Pancreas (tissue), 10 donors: ENCODE measurements around the gene COL4A6. TPM values are rescaled to one million over a fixed set of nuclear protein-coding genes. Genes with fewer than 3 reads are reported as not detected.
A peak's percentile ranks its signal among the peaks of the same experiment; 100 is the strongest.

Source experiments
- ATAC-seq, 4 donors: fragments of 200-7000 bp; cut with Tn5 transposase; one replicate each; pipeline versions ENCODE4 v1.8.0 to v1.9.1; 2020; ENCODE audit warnings: mild to moderate bottlenecking in 4 of 4, moderate library complexity in 4 of 4
- DNase-seq, 6 donors: peaks; one replicate each; pipeline ENCODE4 v3.0.0-alpha.2; 2020
- FAIRE-seq: peaks from 2 replicates; lab custom pipeline; 2012; peaks lifted over from hg19 to GRCh38; lab: Jason Lieb, UNC
- H3K27ac ChIP-seq, 4 donors: fragments of 200-600 bp; sonication (generic); 1 replicate in 3 of 4; 2 replicates in 1 of 4; pipeline versions ENCODE4 v1.5.0 to v1.8.0; 2020
- H3K27me3 ChIP-seq, 4 donors: fragments of 200-600 bp; one replicate each; pipeline ENCODE4 v1.8.0; 2021
- H3K36me3 ChIP-seq, 3 donors: fragments of 200-600 bp; sonication (generic) in 1 of 3; one replicate each; pipeline versions ENCODE4 v1.5.0 to v1.8.0; 2020 to 2021
- H3K4me1 ChIP-seq, 3 donors: fragments of 200-600 bp; one replicate each; pipeline ENCODE4 v1.8.0; 2021
- H3K4me3 ChIP-seq, 4 donors: fragments of 200-600 bp; sonication (generic) in 2 of 4; one replicate each; pipeline versions ENCODE4 v1.5.0 to v1.8.0; 2020 to 2021
- H3K9me3 ChIP-seq, 4 donors: fragments of 200-600 bp; one replicate each; pipeline ENCODE4 v1.8.0; 2021
- WGBS, 2 donors: extraction: QIAGEN DNeasy Blood & Tissue Kit; methylation state at CpG; one replicate each; pipeline ENCODE4 v1.1.7; 2013; 5-methylcytosine and 5-hydroxymethylcytosine counted together
- intact Hi-C, 3 donors: fragments of 100-400 bp; cut with DNase I; formaldehyde crosslinking; loops; one replicate each; pipeline versions ENCODE4 v1.11.1 to v1.14.2; 2022
- polyA plus RNA-seq, 2 donors: library from polyadenylated mRNA; stranded (reverse); fragments of 200-250 nt; gene quantifications; one replicate each; pipeline ENCODE4 v1.2.3, GENCODE V29; 2013
- total RNA-seq, 6 donors: library from RNA; stranded (reverse); fragmentation: NEBNext Ultra II Directional in 4 of 6; extraction: Animal tissue kit (Norgen Biotek cat#: 25700) in 4 of 6; gene quantifications; one replicate each; pipeline versions ENCODE4 v1.2.1 to v1.2.4, GENCODE V29; 2021 to 2023
- TF ChIP-seq, protein P1 (sequence below), 4 donors: fragments of 200-600 bp; sonication (generic) in 3 of 4; IDR thresholded peaks; one replicate each; pipeline versions ENCODE4 v1.5.0 to v1.8.0; 2021; ENCODE audit warnings: antibody characterized with exemption in 4 of 4
- donor health status: healthy with polysubstance abuse.
- donor health status: DM: no; HTN: no; CAD: no; lungs with moderate emphysema.
- donor health status: DM: no; HTN: no; CAD: no.
- donor health status: control.
- donor health status: control.
- donor health status: Bipolar disorder and iron deficiency.
- donor health status: DM: yes; HTN: yes; CAD: no.
- donor health status: DM: no; HTN: no; CAD: no.
- donor health status: DM: no; HTN: no; CAD: no.
- donor health status: DM: yes; HTN: yes; CAD: no.

COL4A6 gene
- total and polyA plus RNA-seq, 8 donors, result 0.06 to 0.25 (median 0.10) TPM; not detected in 2

DNA sequence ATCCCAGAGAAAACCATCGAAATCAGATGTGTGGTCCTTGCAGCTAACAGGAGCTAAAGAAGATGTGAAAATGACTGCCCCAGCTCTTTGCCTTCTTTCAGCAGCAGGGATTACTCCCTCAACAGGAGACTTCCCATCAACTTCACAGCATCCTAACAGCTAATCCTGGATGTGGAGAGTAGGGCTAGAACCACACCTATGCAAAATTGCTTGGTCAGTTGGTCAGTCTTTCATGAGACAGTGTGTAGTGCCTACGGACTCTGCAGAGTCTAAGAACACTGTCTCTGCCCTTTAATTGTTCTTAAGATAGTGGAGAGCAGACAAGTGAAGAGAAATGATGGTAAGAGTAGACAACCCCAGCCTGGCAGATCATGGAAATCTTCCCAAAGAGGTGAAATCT lies 133.5 kb downstream of the COL4A6 start:
- H3K27ac ChIP-seq, result no peak overlapping the region
- intact Hi-C loops, result no loop called here
- WGBS, 2 donors, result 39 to 51% methylated on average over 2 of the region's 2 CpGs
- FAIRE-seq, result no peak
- no peaks in the 10 kb centered on the region for H3K9me3 ChIP-seq
- DNase-seq, result no peak
- peaks cover 0 to 6% (median 0%) of the 10 kb centered on the region in 4 donors for H3K27me3 ChIP-seq
- H3K4me3 ChIP-seq, result no peak overlapping the region
- no peaks in the 10 kb centered on the region for H3K36me3 ChIP-seq
- ATAC-seq, result no peak
- H3K4me1 ChIP-seq, result no peaks in the 10 kb centered on the region
- TF ChIP-seq, protein P1, sequence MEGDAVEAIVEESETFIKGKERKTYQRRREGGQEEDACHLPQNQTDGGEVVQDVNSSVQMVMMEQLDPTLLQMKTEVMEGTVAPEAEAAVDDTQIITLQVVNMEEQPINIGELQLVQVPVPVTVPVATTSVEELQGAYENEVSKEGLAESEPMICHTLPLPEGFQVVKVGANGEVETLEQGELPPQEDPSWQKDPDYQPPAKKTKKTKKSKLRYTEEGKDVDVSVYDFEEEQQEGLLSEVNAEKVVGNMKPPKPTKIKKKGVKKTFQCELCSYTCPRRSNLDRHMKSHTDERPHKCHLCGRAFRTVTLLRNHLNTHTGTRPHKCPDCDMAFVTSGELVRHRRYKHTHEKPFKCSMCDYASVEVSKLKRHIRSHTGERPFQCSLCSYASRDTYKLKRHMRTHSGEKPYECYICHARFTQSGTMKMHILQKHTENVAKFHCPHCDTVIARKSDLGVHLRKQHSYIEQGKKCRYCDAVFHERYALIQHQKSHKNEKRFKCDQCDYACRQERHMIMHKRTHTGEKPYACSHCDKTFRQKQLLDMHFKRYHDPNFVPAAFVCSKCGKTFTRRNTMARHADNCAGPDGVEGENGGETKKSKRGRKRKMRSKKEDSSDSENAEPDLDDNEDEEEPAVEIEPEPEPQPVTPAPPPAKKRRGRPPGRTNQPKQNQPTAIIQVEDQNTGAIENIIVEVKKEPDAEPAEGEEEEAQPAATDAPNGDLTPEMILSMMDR (IDR thresholded peaks at IDR 0.05), result no peak

DNA sequence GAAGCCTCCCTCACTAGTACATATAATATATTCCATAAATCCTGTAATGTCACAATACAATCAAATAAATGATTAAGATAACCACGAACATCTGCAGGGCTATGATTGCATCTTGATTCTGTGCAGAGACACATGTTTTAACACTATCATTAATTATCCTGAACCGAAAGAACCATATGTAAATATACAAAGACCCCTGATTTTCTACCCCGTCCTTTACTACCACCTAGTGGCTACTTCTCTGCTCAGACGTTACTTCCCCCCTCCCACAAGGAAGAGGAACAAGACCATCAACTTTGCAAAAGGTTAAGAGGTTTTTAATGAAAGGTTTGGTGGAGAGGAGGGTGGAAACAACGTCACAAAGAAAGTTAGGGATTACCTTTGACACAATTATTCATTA lies 134.0 kb downstream of the COL4A6 start:
- H3K9me3 ChIP-seq, result no peaks in the 10 kb centered on the region

DNA sequence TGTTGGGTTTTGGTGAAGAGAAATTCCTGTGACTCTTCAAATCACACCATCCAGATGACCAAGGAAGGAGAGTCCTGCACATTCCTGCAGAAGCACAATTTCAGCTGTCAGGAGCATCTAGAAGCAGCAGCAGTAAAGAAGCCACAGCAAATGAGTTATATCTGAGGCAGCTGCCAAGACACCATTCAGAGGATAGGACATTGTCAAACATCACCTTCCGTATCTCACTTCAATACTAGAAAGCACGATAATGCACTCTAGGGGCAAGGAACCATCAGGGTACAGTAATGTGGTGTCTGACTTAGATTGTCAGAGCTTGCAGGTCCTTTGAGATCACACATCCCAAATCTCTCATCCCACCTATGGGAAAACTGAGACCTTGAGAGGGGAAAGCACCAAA lies 134.5 kb downstream of the COL4A6 start:
- 72 to 76% methylated on average over 2 of the region's 2 CpGs for WGBS, 2 donors
- intact Hi-C loops, result no loop called here
- Histone ChIP-seq H3K4me3 (no peak overlapping the region), H3K4me1 (no peaks in the 10 kb centered on the region), H3K27ac (no peak overlapping the region), H3K27me3 (peaks cover 0 to 6% (median 0%) of the 10 kb centered on the region in 4 donors), H3K9me3 (no peaks in the 10 kb centered on the region), H3K36me3 (no peaks in the 10 kb centered on the region)
- FAIRE-seq (no peak), ATAC-seq (no peak), DNase-seq (no peak)
- TF ChIP-seq, protein P1 (IDR thresholded peaks at IDR 0.05), result no peak

More for the DNA sequence above, 134.0 kb downstream of the COL4A6 start:
- intact Hi-C loops, result no loop called here
- 4 to 6% methylated on average over 5 of the region's 5 CpGs for WGBS, 2 donors
- TF ChIP-seq, protein P1 (IDR thresholded peaks at IDR 0.05), result no peak
- H3K27ac ChIP-seq, result no peak overlapping the region
- H3K27me3 ChIP-seq, result peaks cover 0 to 6% (median 0%) of the 10 kb centered on the region in 4 donors
- ATAC-seq (no peak), DNase-seq (no peak), FAIRE-seq (peak; percentile 9)
- no peaks in the 10 kb centered on the region for H3K4me1 ChIP-seq
- H3K36me3 ChIP-seq, result no peaks in the 10 kb centered on the region
- no peak overlapping the region for H3K4me3 ChIP-seq

DNA sequence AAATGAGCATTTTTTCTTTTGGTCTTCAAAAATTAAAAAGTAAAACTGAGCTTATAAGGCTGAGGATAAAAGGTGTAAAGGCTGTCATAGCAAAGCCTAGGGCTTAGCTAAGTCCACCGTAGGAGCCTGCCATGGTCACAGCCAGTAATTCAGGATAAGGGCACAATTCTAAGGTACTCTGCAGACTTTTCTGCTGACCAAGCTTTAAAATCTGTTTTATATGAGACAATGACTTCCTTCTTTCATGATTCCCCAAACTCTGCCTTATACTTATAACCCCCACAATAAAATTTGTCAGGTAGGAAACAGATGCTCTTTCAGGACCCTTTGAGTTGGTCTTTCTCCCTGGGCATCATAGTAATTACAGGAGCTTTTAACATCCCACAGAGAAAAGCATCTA lies 138.5 kb downstream of the COL4A6 start:
- no peak for DNase-seq
- Histone ChIP-seq H3K27ac (no peak overlapping the region), H3K36me3 (no peaks in the 10 kb centered on the region), H3K4me3 (no peak overlapping the region), H3K27me3 (peaks cover 0 to 22% (median 0%) of the 10 kb centered on the region in 4 donors), H3K4me1 (no peaks in the 10 kb centered on the region), H3K9me3 (no peaks in the 10 kb centered on the region)
- FAIRE-seq, result no peak
- WGBS, 2 donors, result 71 to 88% methylated on average over 1 of the region's 1 CpG
- TF ChIP-seq, protein P1 (IDR thresholded peaks at IDR 0.05), result no peak
- ATAC-seq, result no peak
- intact Hi-C loops, result no loop called here

DNA sequence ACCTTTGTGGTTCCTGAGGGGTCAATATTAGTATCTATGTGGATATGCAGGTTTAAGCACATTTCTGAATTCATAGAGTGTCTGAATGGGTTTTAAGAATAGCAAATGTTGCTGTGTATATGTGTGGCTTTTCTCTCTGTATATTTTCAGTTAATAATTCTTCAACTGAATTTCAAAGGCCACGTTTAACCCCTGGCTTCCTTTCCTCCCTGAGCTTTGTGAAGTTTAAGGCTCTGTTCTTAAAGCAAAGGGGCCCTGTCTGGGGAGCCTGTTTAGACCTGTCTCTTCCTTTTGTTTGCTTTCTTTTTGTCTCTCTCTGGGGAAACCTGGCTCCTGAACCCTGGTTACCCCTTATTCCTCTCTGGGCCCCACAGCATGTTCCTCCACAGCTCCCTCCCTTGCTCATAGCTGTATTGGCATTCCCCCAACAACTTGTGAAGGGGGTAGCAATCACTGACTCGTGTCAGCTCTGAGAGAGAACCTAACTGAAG lies 139.1 kb downstream of the COL4A6 start:
- no peaks in the 10 kb centered on the region for H3K4me1 ChIP-seq
- intact Hi-C loops, result no loop called here
- WGBS, 2 donors, result 11 to 13% methylated on average over 2 of the region's 2 CpGs
- DNase-seq, result no peak
- no peaks in the 10 kb centered on the region for H3K36me3 ChIP-seq
- H3K9me3 ChIP-seq, result no peaks in the 10 kb centered on the region
- FAIRE-seq, result no peak
- H3K27me3 ChIP-seq, result peaks cover 0 to 22% (median 0%) of the 10 kb centered on the region in 4 donors
- H3K4me3 ChIP-seq, result no peak overlapping the region
- no peak for ATAC-seq
- TF ChIP-seq, protein P1 (IDR thresholded peaks at IDR 0.05), result no peak
- H3K27ac ChIP-seq, result no peak overlapping the region
